Body of pancreas (tissue), 4 donors: ENCODE results near the gene CSKMT. TPM values are rescaled to one million over a fixed set of nuclear protein-coding genes. Genes with fewer than 3 reads are reported as not detected.

Source experiments
- ATAC-seq: fragments of 150-250 bp; one replicate; pipeline ENCODE4 v1.9.1; 2016
- DNase-seq, 4 donors: peaks; one replicate each; pipeline ENCODE4 v3.0.0-alpha.2; 2019
- H3K27ac ChIP-seq, 4 donors: fragments of 200-600 bp; sonication (generic); 1 replicate in 3 of 4; 2 replicates in 1 of 4; pipeline versions ENCODE4 v1.5.1 to v1.6.1; 2016 to 2019; ENCODE audit warnings: mild to moderate bottlenecking in 1 of 4, mixed read lengths in 1 of 4, moderate library complexity in 1 of 4
- H3K27me3 ChIP-seq, 2 donors: fragments of 200-600 bp; sonication (generic); one replicate each; pipeline ENCODE4 v1.6.0; 2016; ENCODE audit warnings: mild to moderate bottlenecking in 1 of 2
- H3K36me3 ChIP-seq, 2 donors: fragments of 200-600 bp; sonication (generic); replicated peaks in 1 of 2; 2 replicates each; pipeline ENCODE4 v1.5.1; 2016; ENCODE audit warnings: low read depth in 2 of 2; ENCODE audit not compliant: insufficient read depth in 1 of 2
- H3K4me1 ChIP-seq: fragments of 200-600 bp; sonication (generic); one replicate; pipeline ENCODE4 v1.6.0; 2016
- H3K4me3 ChIP-seq, 2 donors: fragments of 200-600 bp; sonication (generic); 1 replicate in 1 of 2; 2 replicates in 1 of 2; pipeline ENCODE4 v1.5.1; 2016 to 2019
- H3K9me3 ChIP-seq, 3 donors: fragments of 200-600 bp; sonication (generic); 1 replicate in 2 of 3; 2 replicates in 1 of 3; pipeline ENCODE4 v1.5.1; 2016
- CTCF ChIP-seq, 7 experiments: fragments of 450-650 bp in 4 of 7; fragments of 200-600 bp in 3 of 7; sonication (generic) in 3 of 7; IDR thresholded peaks; one replicate each; pipeline ENCODE4 v1.5.1; 2016 to 2019; ENCODE audit warnings: antibody characterized with exemption in 7 of 7
- POLR2A ChIP-seq, 3 donors: fragments of 450-650 bp; IDR thresholded peaks; one replicate each; pipeline ENCODE4 v1.6.1; 2016; ENCODE audit warnings: antibody characterized with exemption in 3 of 3, mild to moderate bottlenecking in 2 of 3
- WGBS, 2 donors: methylation state at CpG; one replicate each; pipeline ENCODE4 v1.1.5; 2017; 5-methylcytosine and 5-hydroxymethylcytosine counted together
- intact Hi-C: fragments of 100-400 bp; cut with DNase I; formaldehyde crosslinking; loops from one replicate; pipeline ENCODE4 v1.15.1; 2023
- total RNA-seq, 2 donors: library from RNA; depleted of rRNA; stranded (reverse); fragments of >200 nt; gene quantifications; one replicate each; pipeline ENCODE4 v1.1.0, GENCODE V29; 2016

CSKMT gene
- total RNA-seq, 2 donors from 2014 or later: 5.4 to 110 TPM

GRCh38 chr11:62654297-62654696 is 10.8 kb upstream of the CSKMT start:
- Histone ChIP-seq H3K27ac (no peak overlapping the region), H3K4me1 (peaks cover 14% of the 10 kb centered on the region), H3K27me3 (no peaks in the 10 kb centered on the region), H3K4me3 (no peak overlapping the region), H3K36me3 (peaks cover 0 to under 1% of the 10 kb centered on the region in 2 donors), H3K9me3 (no peaks in the 10 kb centered on the region)
- no peak for DNase-seq
- no peak for TF ChIP-seq CTCF (IDR thresholded peaks at IDR 0.05)
- TF ChIP-seq POLR2A (IDR thresholded peaks at IDR 0.05): no peak
- no peak for ATAC-seq
- intact Hi-C loops: no loop called here
- WGBS, 2 donors: 84 to 85% methylated on average over 11 of the region's 11 CpGs

GRCh38 chr11:62656796-62657429 is 8.2 kb upstream of the CSKMT start:
- Histone ChIP-seq H3K9me3 (no peaks in the 10 kb centered on the region), H3K36me3 (no peaks in the 10 kb centered on the region), H3K4me3 (no peak overlapping the region), H3K4me1 (peaks cover 7% of the 10 kb centered on the region), H3K27ac (no peak overlapping the region), H3K27me3 (no peaks in the 10 kb centered on the region)
- DNase-seq: no peak
- no peak for TF ChIP-seq POLR2A (IDR thresholded peaks at IDR 0.05)
- no peak for TF ChIP-seq CTCF (IDR thresholded peaks at IDR 0.05)
- ATAC-seq: no peak
- WGBS, 2 donors: 47 to 67% methylated on average over 5 of the region's 5 CpGs
- intact Hi-C loops: no loop called here

- Histone ChIP-seq H3K27me3 (no peaks in the 10 kb centered on the region), H3K27ac (peak overlapping the region; percentile 79 to 94 (median 84)), H3K36me3 (peaks cover 0 to 2% of the 10 kb centered on the region in 2 donors), H3K9me3 (no peaks in the 10 kb centered on the region), H3K4me1 (peaks cover 41% of the 10 kb centered on the region), H3K4me3 (peak overlapping the region; percentile 67 to 82)
- ATAC-seq (peak; percentile 69), DNase-seq (peak; percentile 65 to 76 (median 70))
- 3 to 4% methylated on average over 21 to 36 of the region's 36 CpGs for WGBS, 2 donors
- intact Hi-C loops: no loop called here
- no peak for TF ChIP-seq CTCF (IDR thresholded peaks at IDR 0.05)
- TF ChIP-seq POLR2A (IDR thresholded peaks at IDR 0.05): no peak
Observed at GRCh38 chr11:62664405-62665074, 572 bp upstream of the CSKMT start.

- Histone ChIP-seq H3K4me1 (peaks cover 53% of the 10 kb centered on the region), H3K36me3 (peaks cover 0 to 2% of the 10 kb centered on the region in 2 donors), H3K9me3 (no peaks in the 10 kb centered on the region), H3K27ac (peak overlapping the region; percentile 79 to 94 (median 84)), H3K27me3 (no peaks in the 10 kb centered on the region), H3K4me3 (peak overlapping the region; percentile 7 to 82)
- 0 to 4% methylated on average over 26 to 39 of the region's 39 CpGs for WGBS, 2 donors
- DNase-seq: peak; percentile 51 to 58 (median 56)
- no peak for TF ChIP-seq CTCF (IDR thresholded peaks at IDR 0.05)
- TF ChIP-seq POLR2A (IDR thresholded peaks at IDR 0.05): no peak
- ATAC-seq: peak; percentile 33
- intact Hi-C loops: no loop called here
Observed at GRCh38 chr11:62665599-62666258, 617 bp downstream of the CSKMT start.
